Measurements from ENCODE around the gene EXOG. TPM values are rescaled to one million over a fixed set of nuclear protein-coding genes. Genes with fewer than 3 reads are reported as not detected.

Gene EXOG
- total RNA-seq, 2 experiments from 2014 or later = 16.8 to 21.7 TPM

DNA sequence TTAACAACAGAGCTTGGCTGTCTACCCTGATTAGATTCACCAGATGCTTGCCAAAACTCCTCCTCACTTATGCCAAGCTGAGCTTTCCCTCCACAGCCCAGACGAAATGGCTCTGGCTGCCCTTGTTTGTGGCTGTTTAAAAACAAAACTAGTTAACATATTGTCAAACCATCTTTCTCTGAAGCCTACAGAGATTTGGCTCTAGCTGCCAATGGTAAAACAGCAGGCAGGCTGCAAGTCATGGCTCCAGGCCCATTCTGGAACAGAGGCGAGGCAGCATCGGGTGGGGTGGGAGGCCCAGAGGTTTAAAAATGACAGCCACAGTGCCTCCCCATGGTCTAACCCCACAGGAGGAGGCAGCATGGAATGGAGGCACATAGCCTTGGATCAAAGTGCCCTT, 77.4 kb downstream of the EXOG start:
- no peak overlapping the region for H3K4me3 Mint-ChIP-seq
- H3K9me3 Mint-ChIP-seq = no peaks in the 10 kb centered on the region
- no peaks in the 10 kb centered on the region for H3K27me3 Mint-ChIP-seq
- H3K4me1 Mint-ChIP-seq = no peaks in the 10 kb centered on the region
- H3K36me3 Mint-ChIP-seq = no peaks in the 10 kb centered on the region
- DNase-seq = no peak
- no peak overlapping the region for H3K27ac Mint-ChIP-seq

DNA sequence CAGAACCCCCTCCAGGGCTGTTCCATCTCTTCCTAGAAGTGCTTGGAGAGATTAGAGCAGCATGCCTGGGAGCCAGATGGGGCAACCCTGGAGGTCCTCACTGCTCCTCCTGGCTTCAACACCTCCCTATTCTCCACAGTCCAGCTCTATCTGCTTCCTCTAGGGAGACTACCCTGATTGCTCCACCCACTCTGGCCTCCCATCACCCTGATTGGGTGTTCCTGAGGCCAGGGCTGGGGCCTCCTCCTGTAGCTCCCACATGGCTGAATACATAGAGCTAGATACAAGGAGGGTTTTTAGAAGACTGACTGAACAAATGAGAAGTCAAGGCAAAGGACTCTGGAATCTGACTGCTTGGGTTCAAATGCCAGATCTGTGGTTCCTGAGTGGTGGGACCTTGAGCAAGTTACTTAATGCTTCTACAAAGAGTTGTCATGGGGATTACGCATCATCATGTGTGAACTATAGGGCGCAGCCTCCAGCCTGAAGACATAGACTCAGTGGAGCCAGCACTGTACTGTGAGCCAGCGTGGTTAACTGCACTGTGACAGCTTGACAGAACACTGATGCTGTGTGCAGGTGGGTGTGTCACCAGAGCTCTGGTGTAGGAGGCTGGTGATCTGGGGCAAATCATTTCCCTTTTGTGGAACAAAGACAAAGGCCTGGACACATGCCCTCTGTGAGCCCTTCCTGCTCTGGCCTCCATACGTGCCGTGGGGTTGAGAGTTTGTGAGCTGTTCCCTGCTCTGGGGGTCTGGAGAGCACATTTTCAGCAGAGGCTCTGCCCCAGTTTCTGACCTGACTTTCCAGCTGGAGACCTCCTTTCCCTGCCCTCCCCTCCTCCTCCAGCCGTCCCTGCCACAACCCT, 78.5 kb downstream of the EXOG start:
- H3K36me3 Mint-ChIP-seq = no peaks in the 10 kb centered on the region
- H3K9me3 Mint-ChIP-seq = no peaks in the 10 kb centered on the region
- no peaks in the 10 kb centered on the region for H3K27me3 Mint-ChIP-seq
- DNase-seq = no peak
- no peak overlapping the region for H3K4me3 Mint-ChIP-seq
- no peak overlapping the region for H3K27ac Mint-ChIP-seq
- H3K4me1 Mint-ChIP-seq = no peaks in the 10 kb centered on the region

DNA sequence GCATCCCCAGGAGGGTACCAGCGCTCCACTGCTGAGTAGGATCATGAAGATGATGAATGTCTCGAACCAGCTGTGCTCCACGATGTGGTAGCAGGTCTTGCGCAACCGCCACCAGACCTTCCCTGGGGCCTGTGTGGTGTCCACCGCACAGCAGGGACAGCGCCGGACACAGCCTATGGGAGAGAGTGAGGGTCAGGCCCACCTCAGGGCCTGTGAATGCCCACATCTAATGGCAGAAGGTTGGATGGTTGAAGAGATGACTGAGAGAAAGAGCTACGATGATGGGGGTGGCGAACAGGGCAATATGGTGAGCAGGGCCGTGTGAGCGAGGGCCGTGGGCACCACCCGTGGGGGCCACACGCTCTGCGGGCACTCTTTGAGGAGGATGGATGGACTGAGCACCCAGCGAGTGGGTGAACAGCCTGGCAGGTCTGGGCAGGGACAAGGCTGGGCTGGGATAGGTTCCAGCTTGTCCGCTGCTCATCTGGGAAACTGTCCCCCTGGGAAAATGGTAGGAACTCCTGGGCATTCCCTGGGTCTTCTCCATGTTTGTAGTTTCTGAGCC, 79.2 kb downstream of the EXOG start:
- H3K27me3 Mint-ChIP-seq = no peaks in the 10 kb centered on the region

More for the DNA sequence above, 79.2 kb downstream of the EXOG start:
- Mint-ChIP-seq H3K36me3 (no peaks in the 10 kb centered on the region), H3K9me3 (no peaks in the 10 kb centered on the region), H3K27ac (no peak overlapping the region), H3K4me3 (no peak overlapping the region), H3K4me1 (no peaks in the 10 kb centered on the region)
- no peak for DNase-seq

Other genes starting within 250 kb of the EXOG start
- gene SLC22A13, start 230.5 kb upstream of the EXOG start, total RNA-seq = under 1 TPM; 0.24 to 0.27 TPM
- not detected for gene SLC22A14, start 214.0 kb upstream of the EXOG start, total RNA-seq
- gene XYLB, start 149.6 kb upstream of the EXOG start, total RNA-seq = 1 to 10 TPM; 6.0 to 6.9 TPM
- gene ACVR2B, start 42.5 kb upstream of the EXOG start, total RNA-seq = 1 to 10 TPM; 4.3 to 5.1 TPM
- gene SCN5A, start 153.3 kb downstream of the EXOG start, total RNA-seq = 1 to 10 TPM in 1 of 2 experiments, under 1 TPM in 1; 0.39 to 1.3 TPM